B cell (primary cell): ENCODE results near the gene DOK5. TPM values are rescaled to one million over a fixed set of nuclear protein-coding genes. Genes with fewer than 3 reads are reported as not detected.

Experiments used
- ATAC-seq: fragments of 200-7000 bp; cut with Tn5 transposase; one replicate; pipeline ENCODE4 v1.10.0; 2021; ENCODE audit warnings: low read depth, mild to moderate bottlenecking, moderate number of reproducible peaks, moderate library complexity
- CTCF ChIA-PET: fragments of 350-600 bp; sonication (Branson Sonifier 250); formaldehyde crosslinking; loops from one replicate; lab custom pipeline; 2021; ENCODE audit warnings: antibody characterized with exemption, inconsistent platforms; lab: Charles Lee
- POLR2A ChIA-PET: fragments of 350-600 bp; sonication (Branson Sonifier 250); formaldehyde crosslinking; loops from one replicate; lab custom pipeline; 2021; ENCODE audit warnings: antibody characterized with exemption; lab: Charles Lee
- DNase-seq: peaks from one replicate; pipeline ENCODE4 v3.0.0; 2013
- H2AFZ ChIP-seq: 2 replicates; pipeline ENCODE4 v1.6.1; 2012; ENCODE audit warnings: mild to moderate bottlenecking, low read depth, low read length; ENCODE audit not compliant: insufficient read depth, poor library complexity, severe bottlenecking
- H3K27ac ChIP-seq, 2 donors: 1 replicate in 1 of 2; 2 replicates in 1 of 2; pipeline ENCODE4 v1.5.1; 2012 to 2013; ENCODE audit warnings: low read length in 2 of 2, mild to moderate bottlenecking in 2 of 2, moderate library complexity in 1 of 2
- H3K27me3 ChIP-seq, 4 experiments: fragments of 200-600 bp in 1 of 4; sonication (generic) in 1 of 4; replicated peaks in 1 of 4; 1 replicate in 2 of 4; 2 replicates in 2 of 4; pipeline versions ENCODE4 v1.6.1 to v1.7.0; 2013 to 2016; ENCODE audit warnings: low read length in 3 of 4, mild to moderate bottlenecking in 2 of 4, mixed read lengths in 1 of 4, moderate library complexity in 1 of 4; ENCODE audit not compliant: insufficient read depth in 4 of 4, control insufficient read depth in 3 of 4; ENCODE audit errors: control extremely low read depth in 1 of 4
- H3K36me3 ChIP-seq, 2 experiments: replicated peaks in 1 of 2; 1 replicate in 1 of 2; 2 replicates in 1 of 2; pipeline versions ENCODE4 v1.6.1 to v1.7.1; 2013; ENCODE audit warnings: low read length in 1 of 2; ENCODE audit not compliant: insufficient read depth in 2 of 2, control insufficient read depth in 1 of 2; ENCODE audit errors: control extremely low read depth in 1 of 2, extremely low read depth in 1 of 2
- H3K4me1 ChIP-seq, 2 donors: fragments of 200-600 bp in 1 of 2; sonication (generic) in 1 of 2; 1 replicate in 1 of 2; 2 replicates in 1 of 2; pipeline versions ENCODE4 v1.5.1 to v1.6.1; 2013 to 2017; ENCODE audit warnings: low read length in 2 of 2; ENCODE audit not compliant: control insufficient read depth in 2 of 2, insufficient read depth in 2 of 2
- H3K4me2 ChIP-seq: replicated peaks from 2 replicates; pipeline ENCODE3; 2012; ENCODE audit warnings: mild to moderate bottlenecking, low read depth, low read length; ENCODE audit not compliant: poor library complexity, severe bottlenecking
- H3K4me3 ChIP-seq, 5 experiments: fragments of 200-600 bp in 1 of 5; sonication (generic) in 1 of 5; 1 replicate in 3 of 5; 2 replicates in 2 of 5; pipeline versions ENCODE4 v1.5.1 to v1.7.0; 2011 to 2016; ENCODE audit warnings: low read length in 4 of 5, mild to moderate bottlenecking in 4 of 5, low read depth in 2 of 5, control low read depth in 1 of 5, moderate library complexity in 1 of 5; ENCODE audit not compliant: insufficient read depth in 1 of 5; ENCODE audit errors: control extremely low read depth in 1 of 5, extremely low read depth in 1 of 5
- H3K79me2 ChIP-seq: fragments of 200-600 bp; sonication (generic); one replicate; pipeline ENCODE4 v1.6.0; 2016; ENCODE audit warnings: low read length; ENCODE audit not compliant: control insufficient read depth, insufficient read depth
- H3K9ac ChIP-seq: fragments of 200-600 bp; sonication (generic); 2 replicates; pipeline ENCODE4 v1.6.1; 2017; ENCODE audit warnings: mild to moderate bottlenecking, low read length, moderate library complexity
- H3K9me3 ChIP-seq, 3 donors: one replicate each; pipeline versions ENCODE4 v1.6.1 to v1.7.1; 2013; ENCODE audit warnings: low read length in 2 of 3; ENCODE audit not compliant: control insufficient read depth in 2 of 3, insufficient read depth in 1 of 3; ENCODE audit errors: control extremely low read depth in 1 of 3
- H4K20me1 ChIP-seq: 2 replicates; pipeline ENCODE4 v1.6.0; 2012; ENCODE audit warnings: mild to moderate bottlenecking, low read length; ENCODE audit not compliant: insufficient read depth, control insufficient read depth, poor library complexity, severe bottlenecking
- H3K27ac Mint-ChIP-seq: one replicate; pipeline ENCODE4 v1.8.0; 2021; ENCODE audit warnings: mixed read lengths
- H3K27me3 Mint-ChIP-seq: one replicate; pipeline ENCODE4 v1.8.0; 2021; ENCODE audit warnings: mixed read lengths
- H3K4me1 Mint-ChIP-seq: one replicate; pipeline ENCODE4 v1.8.0; 2021; ENCODE audit warnings: mixed read lengths
- H3K4me3 Mint-ChIP-seq: one replicate; pipeline ENCODE4 v1.8.0; 2021; ENCODE audit warnings: mixed read lengths
- H3K9me3 Mint-ChIP-seq: one replicate; pipeline ENCODE4 v1.8.0; 2022; ENCODE audit warnings: mixed read lengths; ENCODE audit not compliant: insufficient read depth
- CTCF ChIP-seq: fragments of 200-600 bp; IDR thresholded peaks from one replicate; pipeline ENCODE4 v1.8.0; 2022; ENCODE audit warnings: antibody characterized with exemption, mild to moderate bottlenecking
- EZH2 ChIP-seq: IDR thresholded peaks from 2 replicates; pipeline ENCODE4 v1.6.1; 2012; ENCODE audit warnings: borderline replicate concordance, low read depth, mild to moderate bottlenecking, moderate library complexity, low read length; ENCODE audit not compliant: insufficient read depth, poor library complexity, severe bottlenecking
- WGBS: methylation state at CpG from one replicate; pipeline ENCODE4 v1.1.5; 2013; ENCODE audit warnings: missing lambda C conversion rate; ENCODE audit not compliant: insufficient coverage; 5-methylcytosine and 5-hydroxymethylcytosine counted together
- intact Hi-C: fragments of 100-400 bp; cut with micrococcal nuclease; formaldehyde crosslinking; loops from one replicate; pipeline ENCODE4 v1.10.0; 2022
- polyA plus RNA-seq: library from polyadenylated mRNA; depleted of rRNA; stranded (reverse); fragments of >200 nt; gene quantifications from 2 replicates; pipeline ENCODE4 v1.2.3, GENCODE V29; 2012
- total RNA-seq, 2 donors: library from RNA; stranded (reverse); fragments of 120-200 nt in 1 of 2; gene quantifications; 1 replicate in 1 of 2; 2 replicates in 1 of 2; pipeline versions ENCODE4 v1.2.3 to v1.2.4, GENCODE V29; 2013 to 2022

The DOK5 gene
- total and polyA plus RNA-seq, 2 donors (not counting 1 experiment from before 2014, with no cell fraction given) = not detected

DNA sequence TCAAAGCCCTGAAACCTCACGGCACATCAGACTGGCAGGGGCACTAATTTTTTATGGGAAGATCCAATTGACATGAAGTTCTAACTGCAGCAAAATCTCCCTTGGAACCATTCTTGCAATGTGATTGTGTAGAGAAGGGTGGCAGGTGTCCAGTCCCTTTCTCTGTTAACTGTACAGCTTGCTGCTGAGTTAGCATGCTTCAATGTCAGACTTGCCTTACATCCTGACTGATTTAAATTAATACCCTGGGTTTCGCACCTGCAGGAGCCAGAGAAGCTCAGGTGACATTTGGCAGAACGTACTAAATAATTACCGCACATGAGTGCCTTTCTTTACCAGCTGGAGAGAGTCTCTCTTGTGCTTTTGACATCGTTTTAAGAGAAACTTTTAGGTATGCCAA is 123.0 kb downstream of the DOK5 start:
- intact Hi-C loops = no loop called here
- Mint-ChIP-seq H3K4me1 (no peaks in the 10 kb centered on the region), H3K27me3 (no peaks in the 10 kb centered on the region), H3K27ac (no peak overlapping the region), H3K4me3 (no peak overlapping the region), H3K9me3 (peaks cover 9% of the 10 kb centered on the region)
- no peak for DNase-seq
- ATAC-seq = no peak
- H4K20me1 ChIP-seq = no peaks in the 10 kb centered on the region
- no peak overlapping the region for H3K4me3 ChIP-seq
- H3K36me3 ChIP-seq = no peaks in the 10 kb centered on the region
- no peak overlapping the region for H3K9ac ChIP-seq
- CTCF ChIA-PET = interaction anchor here (0.6 kb wide), 2 partner anchors 47 to 1360 kb away, joined by 3 to 4 read pairs; no protein-coding TSS in a partner anchor
- H3K79me2 ChIP-seq = no peaks in the 10 kb centered on the region
- no peaks in the 10 kb centered on the region for H3K4me1 ChIP-seq
- POLR2A ChIA-PET = no interaction called here
- H3K27ac ChIP-seq = no peak overlapping the region
- H2AFZ ChIP-seq = no peak overlapping the region
- no CpG with 5 or more reads among the region's 5 CpGs for WGBS
- TF ChIP-seq EZH2 = no peak
- no peak for TF ChIP-seq CTCF
- H3K9me3 ChIP-seq = peaks cover 0 to 3% (median 0%) of the 10 kb centered on the region in 3 donors
- H3K4me2 ChIP-seq = no peak overlapping the region
- no peaks in the 10 kb centered on the region for H3K27me3 ChIP-seq

GRCh38 chr20:54600634-54601033 is 125.2 kb downstream of the DOK5 start:
- POLR2A ChIA-PET = interaction anchor here (0.6 kb wide), 1 partner anchor 505 kb away, joined by 6 read pairs; no protein-coding TSS in a partner anchor
- CTCF ChIA-PET = no interaction called here

More at GRCh38 chr20:54600634-54601033, 125.2 kb downstream of the DOK5 start:
- Histone ChIP-seq H2AFZ (no peak overlapping the region), H3K9ac (no peak overlapping the region), H3K79me2 (no peaks in the 10 kb centered on the region), H3K4me1 (no peaks in the 10 kb centered on the region), H3K36me3 (no peaks in the 10 kb centered on the region), H4K20me1 (no peaks in the 10 kb centered on the region), H3K4me2 (no peak overlapping the region), H3K27ac (no peak overlapping the region), H3K27me3 (no peaks in the 10 kb centered on the region), H3K4me3 (no peak overlapping the region), H3K9me3 (peaks cover 0 to 3% (median 0%) of the 10 kb centered on the region in 3 donors)
- intact Hi-C loops = no loop called here
- Mint-ChIP-seq H3K4me1 (no peaks in the 10 kb centered on the region), H3K4me3 (no peak overlapping the region), H3K9me3 (peaks cover 6% of the 10 kb centered on the region), H3K27ac (no peak overlapping the region), H3K27me3 (peaks cover 3% of the 10 kb centered on the region)
- 88% methylated on average over 3 of the region's 3 CpGs for WGBS
- TF ChIP-seq EZH2 (no peak), CTCF (no peak)
- ATAC-seq (no peak), DNase-seq (no peak)
